GM23338 (cell line): ENCODE data around the gene SNN. TPM values are rescaled to one million over a fixed set of nuclear protein-coding genes. Genes with fewer than 3 reads are reported as not detected.

ENCODE experiments used
- ATAC-seq: fragments of 200-7000 bp; cut with Tn5 transposase; 3 replicates; pipeline ENCODE4 v1.9.1; 2020
- DNase-seq: peaks from one replicate; pipeline ENCODE4 v3.0.0-alpha.2; 2015; ENCODE audit warnings: low spot score
- H2AFZ ChIP-seq: fragments of 200-600 bp; sonication (generic); 2 replicates; pipeline ENCODE4 v1.8.0; 2016; ENCODE audit warnings: antibody characterized with exemption, mild to moderate bottlenecking, moderate library complexity
- H3F3A ChIP-seq: fragments of 200-600 bp; sonication (generic); replicated peaks from 2 replicates; pipeline ENCODE4 v1.8.0; 2017; ENCODE audit warnings: antibody characterized with exemption, mixed run types, low read depth
- H3K27ac ChIP-seq: fragments of 200-600 bp; sonication (generic); 2 replicates; pipeline ENCODE4 v1.6.1; 2016; ENCODE audit warnings: low read depth
- H3K27me3 ChIP-seq: fragments of 200-600 bp; sonication (generic); 2 replicates; pipeline ENCODE4 v1.8.0; 2016; ENCODE audit warnings: mild to moderate bottlenecking, mixed run types, moderate library complexity; ENCODE audit not compliant: insufficient read depth
- H3K36me3 ChIP-seq: fragments of 200-600 bp; sonication (generic); 2 replicates; pipeline ENCODE4 v1.8.0; 2016; ENCODE audit warnings: mild to moderate bottlenecking; ENCODE audit not compliant: insufficient read depth
- H3K4me1 ChIP-seq: fragments of 200-600 bp; sonication (generic); 2 replicates; pipeline ENCODE4 v1.8.0; 2016; ENCODE audit warnings: mild to moderate bottlenecking, moderate library complexity; ENCODE audit not compliant: insufficient read depth
- H3K4me2 ChIP-seq: fragments of 200-600 bp; sonication (generic); 2 replicates; pipeline ENCODE4 v1.7.1; 2017; ENCODE audit warnings: mixed run types
- H3K4me3 ChIP-seq: fragments of 200-600 bp; sonication (generic); 2 replicates; pipeline ENCODE4 v1.6.1; 2016; ENCODE audit warnings: mixed run types
- H3K79me2 ChIP-seq: fragments of 200-600 bp; sonication (generic); replicated peaks from 2 replicates; pipeline ENCODE4 v1.8.0; 2017; ENCODE audit warnings: mild to moderate bottlenecking; ENCODE audit not compliant: insufficient read depth
- H3K9me2 ChIP-seq: fragments of 200-600 bp; sonication (generic); 2 replicates; pipeline ENCODE4 v1.8.0; 2017; ENCODE audit not compliant: insufficient read depth
- H4K20me1 ChIP-seq: fragments of 200-600 bp; sonication (generic); replicated peaks from 2 replicates; pipeline ENCODE4 v1.8.0; 2017; ENCODE audit warnings: mild to moderate bottlenecking; ENCODE audit not compliant: insufficient read depth
- H3K27ac Mint-ChIP-seq: 2 replicates; pipeline ENCODE4 v1.8.0; 2020; ENCODE audit warnings: inconsistent platforms, mild to moderate bottlenecking, moderate library complexity, mixed read lengths
- H3K27me3 Mint-ChIP-seq: 3 replicates; pipeline ENCODE4 v1.8.0; 2022; ENCODE audit warnings: low read depth, mild to moderate bottlenecking, moderate library complexity, mixed read lengths, inconsistent platforms; ENCODE audit not compliant: insufficient read depth, poor library complexity
- H3K36me3 Mint-ChIP-seq: 3 replicates; pipeline ENCODE4 v1.8.0; 2021; ENCODE audit warnings: low read depth, mild to moderate bottlenecking, inconsistent platforms, moderate library complexity, mixed read lengths
- H3K4me1 Mint-ChIP-seq: 3 replicates; pipeline ENCODE4 v1.8.0; 2020; ENCODE audit warnings: mild to moderate bottlenecking, inconsistent platforms, mixed read lengths
- H3K4me3 Mint-ChIP-seq: 3 replicates; pipeline ENCODE4 v1.8.0; 2021; ENCODE audit warnings: moderate library complexity, mild to moderate bottlenecking, inconsistent platforms, mixed read lengths
- H3K9me3 Mint-ChIP-seq: 3 replicates; pipeline ENCODE4 v1.8.0; 2020; ENCODE audit warnings: moderate library complexity, mild to moderate bottlenecking, inconsistent platforms, mixed read lengths
- CTCF ChIP-seq, 2 experiments: fragments of 200-600 bp in 1 of 2; sonication (generic) in 1 of 2; conservative IDR thresholded peaks; 2 replicates each; pipeline versions ENCODE4 v1.5.1 to v1.6.1; 2016 to 2017; ENCODE audit warnings: antibody characterized with exemption in 2 of 2, low read depth in 2 of 2, mild to moderate bottlenecking in 2 of 2, moderate library complexity in 1 of 2
- ZNF462 ChIP-seq: fragments of 250-450 bp; sonication (Bioruptor Pico); IDR thresholded peaks from 2 replicates; pipeline ENCODE4 v1.5.0; 2020; ENCODE audit warnings: mild to moderate bottlenecking, moderate library complexity
- polyA plus RNA-seq: library from polyadenylated mRNA; unstranded; fragments of >200 nt; fragmentation: Nextera tagmentation; extraction: Ambion mirVana; gene quantifications from 2 replicates; pipeline ENCODE4 v1.2.1, GENCODE V29; 2016
- total RNA-seq: library from RNA; depleted of rRNA; stranded (reverse); fragments of >200 nt; shearing (Covaris generic); gene quantifications from 2 replicates; pipeline ENCODE4 v1.2.3, GENCODE V29; 2014
- TF ChIP-seq, protein P1 (sequence below): IDR thresholded peaks from one replicate; pipeline ENCODE4 v1.6.1; 2018; ENCODE audit warnings: antibody characterized with exemption; ENCODE audit not compliant: unreplicated experiment

Gene SNN
- total and polyA plus RNA-seq, 2 experiments from 2014 or later, result 19.0 to 63.3 TPM

DNA sequence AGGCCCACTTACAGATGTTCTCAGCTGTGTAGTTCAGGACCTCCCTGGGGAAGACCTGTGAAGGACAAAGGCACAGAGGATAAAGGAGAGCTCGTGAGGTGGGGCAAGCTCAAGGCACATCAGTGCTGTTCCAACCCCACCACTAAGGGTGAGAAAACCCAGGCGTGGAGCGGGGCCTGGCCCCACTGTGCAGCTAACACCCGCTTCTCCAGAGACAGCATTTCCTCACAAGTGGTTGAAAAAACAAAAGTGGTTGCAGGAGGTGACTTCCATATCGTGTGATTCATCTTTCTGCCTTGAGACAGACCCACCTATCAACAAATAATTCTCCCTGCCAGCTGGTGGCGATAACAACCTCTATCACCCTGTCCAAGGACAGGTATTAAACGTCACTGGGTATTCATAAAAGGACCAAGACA, 30.0 kb downstream of the SNN start (continued):
- peak; percentile 30 to 53; a peak in 3 of 4 replicates for TF ChIP-seq CTCF (conservative IDR thresholded peaks at IDR 0.05; ENCODE audit: low read depth in 2 of 2)

- Histone ChIP-seq H4K20me1 (no peaks in the 10 kb centered on the region; the same call in none of the 2 replicates), H2AFZ (no peak overlapping the region), H3K27ac (0 out of 2 replicates have a peak overlapping the region, but pooled peaks have one; percentile 27), H3K4me3 (no peak overlapping the region), H3K36me3 (peaks cover 5% of the 10 kb centered on the region; the same call in 1 of the 2 replicates), H3K4me2 (no peak overlapping the region), H3F3A (no peaks in the 10 kb centered on the region), H3K4me1 (no peaks in the 10 kb centered on the region), H3K9me2 (no peaks in the 10 kb centered on the region), H3K79me2 (no peaks in the 10 kb centered on the region), H3K27me3 (no peaks in the 10 kb centered on the region)
- peaks cover under 1% of the 10 kb centered on the region for H3K27me3 Mint-ChIP-seq
- H3K36me3 Mint-ChIP-seq, result peaks cover 5% of the 10 kb centered on the region; the same call in 2 of the 3 replicates
- no peak overlapping the region for H3K4me3 Mint-ChIP-seq
- no peak for ATAC-seq
- H3K4me1 Mint-ChIP-seq, result no peaks in the 10 kb centered on the region
- no peak overlapping the region for H3K27ac Mint-ChIP-seq
- H3K9me3 Mint-ChIP-seq, result no peaks in the 10 kb centered on the region
- DNase-seq, result no peak
- TF ChIP-seq ZNF462 (CRISPR knock-in tag), result no peak
- TF ChIP-seq, protein P1, sequence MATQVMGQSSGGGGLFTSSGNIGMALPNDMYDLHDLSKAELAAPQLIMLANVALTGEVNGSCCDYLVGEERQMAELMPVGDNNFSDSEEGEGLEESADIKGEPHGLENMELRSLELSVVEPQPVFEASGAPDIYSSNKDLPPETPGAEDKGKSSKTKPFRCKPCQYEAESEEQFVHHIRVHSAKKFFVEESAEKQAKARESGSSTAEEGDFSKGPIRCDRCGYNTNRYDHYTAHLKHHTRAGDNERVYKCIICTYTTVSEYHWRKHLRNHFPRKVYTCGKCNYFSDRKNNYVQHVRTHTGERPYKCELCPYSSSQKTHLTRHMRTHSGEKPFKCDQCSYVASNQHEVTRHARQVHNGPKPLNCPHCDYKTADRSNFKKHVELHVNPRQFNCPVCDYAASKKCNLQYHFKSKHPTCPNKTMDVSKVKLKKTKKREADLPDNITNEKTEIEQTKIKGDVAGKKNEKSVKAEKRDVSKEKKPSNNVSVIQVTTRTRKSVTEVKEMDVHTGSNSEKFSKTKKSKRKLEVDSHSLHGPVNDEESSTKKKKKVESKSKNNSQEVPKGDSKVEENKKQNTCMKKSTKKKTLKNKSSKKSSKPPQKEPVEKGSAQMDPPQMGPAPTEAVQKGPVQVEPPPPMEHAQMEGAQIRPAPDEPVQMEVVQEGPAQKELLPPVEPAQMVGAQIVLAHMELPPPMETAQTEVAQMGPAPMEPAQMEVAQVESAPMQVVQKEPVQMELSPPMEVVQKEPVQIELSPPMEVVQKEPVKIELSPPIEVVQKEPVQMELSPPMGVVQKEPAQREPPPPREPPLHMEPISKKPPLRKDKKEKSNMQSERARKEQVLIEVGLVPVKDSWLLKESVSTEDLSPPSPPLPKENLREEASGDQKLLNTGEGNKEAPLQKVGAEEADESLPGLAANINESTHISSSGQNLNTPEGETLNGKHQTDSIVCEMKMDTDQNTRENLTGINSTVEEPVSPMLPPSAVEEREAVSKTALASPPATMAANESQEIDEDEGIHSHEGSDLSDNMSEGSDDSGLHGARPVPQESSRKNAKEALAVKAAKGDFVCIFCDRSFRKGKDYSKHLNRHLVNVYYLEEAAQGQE, result no peak
Observed at GRCh38 chr16:11699234-11699894, 31.1 kb downstream of the SNN start.
